GM12892 (cell line): ENCODE results near the gene TBX20.
"Not testable (repeated sequence)": the region's sequence is repeated elsewhere in the genome, so short reads cannot be mapped to it uniquely, and the experiment has no call there.

Source experiments
- POLR2A ChIP-seq: IDR thresholded peaks from 2 replicates; pipeline ENCODE4 v1.6.1; 2011; ENCODE audit warnings: low read depth, low read length, control low read depth
- TAF1 ChIP-seq: IDR thresholded peaks from 2 replicates; pipeline ENCODE4 v1.6.1; 2011; ENCODE audit warnings: low read depth, mild to moderate bottlenecking, control low read depth, low read length, borderline replicate concordance

DNA sequence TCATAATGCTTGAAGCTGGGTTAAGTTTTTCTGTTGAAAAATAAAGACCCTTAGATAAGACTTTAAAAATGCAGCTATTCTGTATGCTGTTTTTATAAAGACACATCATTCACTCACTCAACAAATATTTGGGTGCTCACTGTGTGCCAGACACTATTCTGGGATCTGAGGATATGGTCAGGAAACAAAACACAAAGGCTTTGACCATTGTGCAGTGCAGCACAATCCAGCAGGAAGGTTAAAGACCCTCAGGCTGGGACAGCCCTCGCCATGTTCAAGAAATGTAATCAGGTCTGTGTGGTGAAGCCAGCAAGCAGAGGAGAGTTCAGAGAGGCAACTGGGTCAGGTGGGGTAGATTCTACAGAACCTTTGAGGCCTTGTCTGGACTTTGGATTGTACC lies 31.5 kb downstream of the TBX20 start:
- TF ChIP-seq TAF1, POLR2A: not testable (repeated sequence)
